ENCODE measurements around the gene MKNK2. TPM values are rescaled to one million over a fixed set of nuclear protein-coding genes. Genes with fewer than 3 reads are reported as not detected.

The MKNK2 gene
- polyA plus RNA-seq, 3 donors: 16.9 to 333 (median 21.8) TPM

DNA sequence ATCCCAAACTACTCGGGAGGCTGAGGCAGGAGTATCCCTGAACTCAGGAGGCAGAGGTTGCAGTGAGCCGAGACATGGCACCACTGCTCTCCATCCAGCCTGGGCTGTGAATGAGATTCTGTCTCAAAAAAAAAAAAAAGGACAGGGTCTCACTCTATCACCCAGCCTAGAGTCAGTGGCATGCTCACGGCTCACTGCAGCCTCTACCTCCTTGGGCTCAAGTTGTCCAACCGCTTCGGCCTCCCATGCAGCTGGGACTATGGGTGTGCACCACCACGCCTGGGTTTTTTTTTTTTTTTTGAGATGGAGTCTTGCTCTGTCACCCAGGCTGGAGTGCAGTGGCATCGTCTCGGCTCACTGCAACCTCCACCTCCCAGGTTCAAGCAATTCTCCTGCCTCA is 14.6 kb downstream of the MKNK2 start:
- no peak overlapping the region for H3K27ac ChIP-seq (ENCODE audit: low read depth in 1 of 2, low read length in 2 of 2)
- Mint-ChIP-seq H3K36me3 (peaks cover 22 to 32% of the 10 kb centered on the region in 2 donors), H3K9me3 (peaks cover 10 to 21% (median 14%) of the 10 kb centered on the region in 7 donors), H3K4me1 (peaks cover 37% of the 10 kb centered on the region), H3K27ac (peak overlapping the region in 1 of 7 donors; percentile 12), H3K27me3 (ENCODE audit: low read depth in 3 of 3) (peaks cover 0 to 5% (median 2%) of the 10 kb centered on the region in 3 donors), H3K4me3 (no peak overlapping the region)
- H3K27me3 ChIP-seq (ENCODE audit: control insufficient read depth in 2 of 2, insufficient read depth in 2 of 2, low read length in 2 of 2): no peaks in the 10 kb centered on the region
- no peak overlapping the region for H3K9ac ChIP-seq (ENCODE audit: insufficient read depth, low read length, poor library complexity, severe bottlenecking)
- no peak overlapping the region for H3K4me3 ChIP-seq (replicated peaks in 1 of 3; ENCODE audit: low read depth in 2 of 3, low read length in 3 of 3)
- no peak overlapping the region for H3K4me2 ChIP-seq (replicated peaks; ENCODE audit: extremely low read depth, low read length, poor library complexity, severe bottlenecking)
- peaks cover 7 to 16% of the 10 kb centered on the region in 2 donors for H3K9me3 ChIP-seq (replicated peaks in 1 of 2; ENCODE audit: control insufficient read depth in 1 of 2, insufficient read depth in 1 of 2, low read length in 2 of 2)
- 100% methylated on average over 2 of the region's 8 CpGs for WGBS (ENCODE audit: insufficient coverage)
- no peak for DNase-seq
- H3K36me3 ChIP-seq (replicated peaks in 1 of 2; ENCODE audit: control insufficient read depth in 1 of 2, insufficient read depth in 2 of 2, low read length in 2 of 2): peaks cover 35 to 37% of the 10 kb centered on the region in 2 donors
- peaks cover 6% of the 10 kb centered on the region for H3K79me2 ChIP-seq (ENCODE audit: insufficient read depth, low read length)
- H3K4me1 ChIP-seq (ENCODE audit: control insufficient read depth in 1 of 2, insufficient read depth in 2 of 2, low read length in 2 of 2): peaks cover 33 to 43% of the 10 kb centered on the region in 2 donors
- H2AFZ ChIP-seq (ENCODE audit: insufficient read depth, low read depth, low read length, poor library complexity, severe bottlenecking): no peak overlapping the region
- H4K20me1 ChIP-seq (ENCODE audit: insufficient read depth, low read length): peaks cover 38% of the 10 kb centered on the region
- intact Hi-C loops (cut with micrococcal nuclease): no loop called here
- TF ChIP-seq, protein P1, sequence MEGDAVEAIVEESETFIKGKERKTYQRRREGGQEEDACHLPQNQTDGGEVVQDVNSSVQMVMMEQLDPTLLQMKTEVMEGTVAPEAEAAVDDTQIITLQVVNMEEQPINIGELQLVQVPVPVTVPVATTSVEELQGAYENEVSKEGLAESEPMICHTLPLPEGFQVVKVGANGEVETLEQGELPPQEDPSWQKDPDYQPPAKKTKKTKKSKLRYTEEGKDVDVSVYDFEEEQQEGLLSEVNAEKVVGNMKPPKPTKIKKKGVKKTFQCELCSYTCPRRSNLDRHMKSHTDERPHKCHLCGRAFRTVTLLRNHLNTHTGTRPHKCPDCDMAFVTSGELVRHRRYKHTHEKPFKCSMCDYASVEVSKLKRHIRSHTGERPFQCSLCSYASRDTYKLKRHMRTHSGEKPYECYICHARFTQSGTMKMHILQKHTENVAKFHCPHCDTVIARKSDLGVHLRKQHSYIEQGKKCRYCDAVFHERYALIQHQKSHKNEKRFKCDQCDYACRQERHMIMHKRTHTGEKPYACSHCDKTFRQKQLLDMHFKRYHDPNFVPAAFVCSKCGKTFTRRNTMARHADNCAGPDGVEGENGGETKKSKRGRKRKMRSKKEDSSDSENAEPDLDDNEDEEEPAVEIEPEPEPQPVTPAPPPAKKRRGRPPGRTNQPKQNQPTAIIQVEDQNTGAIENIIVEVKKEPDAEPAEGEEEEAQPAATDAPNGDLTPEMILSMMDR (IDR thresholded peaks at IDR 0.05): no peak

DNA sequence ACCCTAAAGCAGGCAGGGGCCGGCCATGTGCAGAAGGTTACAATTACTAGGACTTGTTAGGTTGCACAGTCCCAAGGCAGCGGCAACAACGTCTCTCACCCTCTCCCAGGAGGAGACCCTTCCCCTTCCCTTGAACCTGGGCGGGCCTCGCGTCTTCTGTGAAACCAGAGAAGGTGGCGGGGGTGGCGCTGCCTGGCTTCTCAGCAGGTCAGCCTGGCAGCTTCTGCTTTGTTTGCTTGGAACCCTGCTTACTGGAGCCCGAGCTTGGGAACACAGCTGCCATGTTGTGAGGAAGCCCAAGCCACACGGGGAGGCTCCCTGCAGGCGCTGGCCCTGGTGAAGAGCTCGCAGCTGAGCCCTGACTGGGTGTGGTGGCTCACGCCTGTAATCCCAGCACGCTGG is 15.5 kb downstream of the MKNK2 start:
- Histone ChIP-seq H2AFZ (ENCODE audit: insufficient read depth, low read depth, low read length, poor library complexity, severe bottlenecking) (no peak overlapping the region), H4K20me1 (ENCODE audit: insufficient read depth, low read length) (peaks cover 30% of the 10 kb centered on the region), H3K4me2 (replicated peaks; ENCODE audit: extremely low read depth, low read length, poor library complexity, severe bottlenecking) (no peak overlapping the region), H3K9me3 (replicated peaks in 1 of 2; ENCODE audit: control insufficient read depth in 1 of 2, insufficient read depth in 1 of 2, low read length in 2 of 2) (peaks cover 7 to 16% of the 10 kb centered on the region in 2 donors), H3K4me1 (ENCODE audit: control insufficient read depth in 1 of 2, insufficient read depth in 2 of 2, low read length in 2 of 2) (peaks cover 29 to 42% of the 10 kb centered on the region in 2 donors), H3K36me3 (replicated peaks in 1 of 2; ENCODE audit: control insufficient read depth in 1 of 2, insufficient read depth in 2 of 2, low read length in 2 of 2) (peaks cover 26 to 29% of the 10 kb centered on the region in 2 donors), H3K27me3 (ENCODE audit: control insufficient read depth in 2 of 2, insufficient read depth in 2 of 2, low read length in 2 of 2) (no peaks in the 10 kb centered on the region), H3K27ac (ENCODE audit: low read depth in 1 of 2, low read length in 2 of 2) (peak overlapping the region in 1 of 2 donors; percentile 9), H3K9ac (ENCODE audit: insufficient read depth, low read length, poor library complexity, severe bottlenecking) (no peak overlapping the region), H3K4me3 (replicated peaks in 1 of 3; ENCODE audit: low read depth in 2 of 3, low read length in 3 of 3) (peak overlapping the region in 1 of 3 experiments; percentile 44), H3K79me2 (ENCODE audit: insufficient read depth, low read length) (peaks cover 4% of the 10 kb centered on the region)
- TF ChIP-seq, protein P1 (IDR thresholded peaks at IDR 0.05): no peak
- peaks cover 32% of the 10 kb centered on the region for H3K4me1 Mint-ChIP-seq
- H3K27me3 Mint-ChIP-seq (ENCODE audit: low read depth in 3 of 3): peaks cover 0 to 5% (median 2%) of the 10 kb centered on the region in 3 donors
- no peak for DNase-seq
- peak overlapping the region; percentile 64 to 88 (median 78) for H3K27ac Mint-ChIP-seq
- peak overlapping the region in 1 of 2 donors; percentile 69 for H3K4me3 Mint-ChIP-seq
- peaks cover 15 to 24% of the 10 kb centered on the region in 2 donors for H3K36me3 Mint-ChIP-seq
- peaks cover 10 to 21% (median 14%) of the 10 kb centered on the region in 7 donors for H3K9me3 Mint-ChIP-seq
- 86% methylated on average over 12 of the region's 14 CpGs for WGBS (ENCODE audit: insufficient coverage)
- intact Hi-C loops (cut with micrococcal nuclease): no loop called here

All from CD14-positive monocyte (primary cell).